ENCODE data around the gene ABHD12B.
A peak's percentile ranks its signal among the peaks of the same experiment; 100 is the strongest.
"Not testable (repeated sequence)": the region's sequence is repeated elsewhere in the genome, so short reads cannot be mapped to it uniquely, and the experiment has no call there.

ABHD12B gene

DNA sequence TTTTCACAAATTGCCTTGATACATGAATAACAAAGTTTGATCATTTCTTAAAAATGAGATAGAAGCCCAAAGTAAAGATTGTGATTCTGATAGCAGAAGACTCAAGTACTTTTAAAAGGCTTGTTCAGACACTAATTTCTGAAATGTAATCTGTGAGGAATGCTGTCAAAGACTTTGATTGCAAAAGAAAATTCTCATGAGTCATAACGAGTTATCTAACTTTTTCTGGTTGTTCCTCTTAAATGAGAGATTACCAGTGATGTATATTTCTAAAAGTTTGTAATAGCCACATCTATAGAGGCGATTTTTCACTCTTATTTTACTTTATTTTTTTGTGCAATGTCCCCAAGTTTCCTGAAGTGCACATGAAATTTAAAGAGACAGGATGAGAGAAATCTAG lies 65.5 kb downstream of the ABHD12B start:
- no peaks in the 10 kb centered on the region for H3K4me1 ChIP-seq (ENCODE audit: control insufficient read depth, insufficient read depth, low read length)
- no peak overlapping the region for H3K9ac ChIP-seq (ENCODE audit: low read depth, low read length)
- no peaks in the 10 kb centered on the region for H3K27me3 ChIP-seq (ENCODE audit: control insufficient read depth, insufficient read depth, low read length)
- no peak overlapping the region for H3K4me3 ChIP-seq (ENCODE audit: low read depth, low read length)
- peaks cover 39% of the 10 kb centered on the region for H3K36me3 ChIP-seq (ENCODE audit: control insufficient read depth, insufficient read depth, low read length)
- no peaks in the 10 kb centered on the region for H3K9me3 ChIP-seq (ENCODE audit: control insufficient read depth, insufficient read depth, low read length)
- H3K27ac ChIP-seq (ENCODE audit: low read depth, low read length) = no peak overlapping the region

DNA sequence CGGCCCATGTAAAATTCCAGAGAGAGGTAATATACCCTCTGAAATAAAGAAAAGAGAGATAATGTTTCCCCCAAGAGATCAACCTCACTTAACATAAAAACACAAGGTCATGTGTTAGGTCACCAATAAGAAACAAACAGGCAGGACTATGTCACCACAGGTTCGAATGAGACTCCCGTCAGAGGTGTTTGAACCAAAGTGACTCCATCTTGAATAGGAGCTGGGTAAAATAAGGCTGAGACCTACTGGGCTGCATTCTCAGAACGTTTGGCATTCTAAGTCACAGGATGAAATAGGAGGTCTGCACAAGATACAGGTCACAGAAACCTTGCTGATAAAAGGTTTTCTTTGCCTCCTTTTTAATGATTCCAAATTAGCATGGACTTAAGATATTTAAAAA lies 65.9 kb downstream of the ABHD12B start:
- Histone ChIP-seq H3K4me1 (ENCODE audit: control insufficient read depth, insufficient read depth, low read length) (no peaks in the 10 kb centered on the region), H3K27me3 (ENCODE audit: control insufficient read depth, insufficient read depth, low read length) (no peaks in the 10 kb centered on the region), H3K36me3 (ENCODE audit: control insufficient read depth, insufficient read depth, low read length) (peaks cover 36% of the 10 kb centered on the region), H3K9me3 (ENCODE audit: control insufficient read depth, insufficient read depth, low read length) (no peaks in the 10 kb centered on the region), H3K4me3 (ENCODE audit: low read depth, low read length) (no peak overlapping the region), H3K27ac (ENCODE audit: low read depth, low read length) (no peak overlapping the region), H3K9ac (ENCODE audit: low read depth, low read length) (no peak overlapping the region)

DNA sequence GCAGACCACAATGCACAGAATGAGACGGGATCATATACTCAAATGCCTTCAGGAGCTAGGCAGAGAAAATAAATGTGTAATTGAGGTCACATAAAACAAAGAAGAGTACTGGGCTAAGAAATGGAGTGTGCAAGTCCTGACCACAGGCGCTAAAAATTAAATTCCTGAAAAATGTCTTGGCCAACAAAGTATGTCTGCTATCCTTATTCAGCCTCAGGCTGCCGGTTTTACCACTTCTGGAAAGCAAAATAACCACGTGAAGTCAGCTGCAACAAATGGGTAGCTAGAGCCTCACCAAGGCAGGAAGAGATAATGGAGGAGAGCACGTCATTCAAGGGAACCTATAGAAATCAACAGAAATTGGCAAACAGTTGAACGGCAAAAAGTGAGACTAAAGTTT lies 69.3 kb downstream of the ABHD12B start:
- Histone ChIP-seq H3K9ac (ENCODE audit: low read depth, low read length) (no peak overlapping the region), H3K27ac (ENCODE audit: low read depth, low read length) (no peak overlapping the region), H3K9me3 (ENCODE audit: control insufficient read depth, insufficient read depth, low read length) (no peaks in the 10 kb centered on the region), H3K36me3 (ENCODE audit: control insufficient read depth, insufficient read depth, low read length) (peaks cover 9% of the 10 kb centered on the region; the same call in 1 of the 2 replicates), H3K4me1 (ENCODE audit: control insufficient read depth, insufficient read depth, low read length) (peaks cover 4% of the 10 kb centered on the region; the same call in 1 of the 2 replicates), H3K4me3 (ENCODE audit: low read depth, low read length) (no peak overlapping the region), H3K27me3 (ENCODE audit: control insufficient read depth, insufficient read depth, low read length) (0 out of 2 replicates have a peak, but pooled peaks cover 5% of the 10 kb centered on the region)

DNA sequence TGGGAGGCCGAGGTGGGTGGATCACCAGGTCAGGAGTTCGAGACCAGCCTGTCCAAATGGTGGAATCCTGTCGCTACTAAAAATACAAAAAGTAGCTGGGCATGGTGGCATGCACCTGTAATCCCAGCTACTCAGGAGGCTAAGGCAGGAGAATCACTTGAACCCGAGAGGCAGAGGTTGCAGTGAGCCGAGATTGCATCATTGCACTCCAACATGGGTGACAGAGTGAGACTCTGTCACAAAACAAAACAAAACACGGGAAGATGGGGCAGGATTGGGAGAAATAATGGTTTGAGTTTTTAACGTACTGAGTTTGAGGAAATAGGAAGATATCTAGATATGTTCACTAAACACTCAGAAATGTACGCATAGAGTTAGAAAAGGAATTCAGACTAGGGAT lies 69.8 kb downstream of the ABHD12B start:
- not testable (repeated sequence) for H3K27ac ChIP-seq (ENCODE audit: low read depth, low read length); H3K4me3 ChIP-seq (ENCODE audit: low read depth, low read length); H3K4me1 ChIP-seq (ENCODE audit: control insufficient read depth, insufficient read depth, low read length); H3K9ac ChIP-seq (ENCODE audit: low read depth, low read length); H3K9me3 ChIP-seq (ENCODE audit: control insufficient read depth, insufficient read depth, low read length); H3K36me3 ChIP-seq (ENCODE audit: control insufficient read depth, insufficient read depth, low read length); H3K27me3 ChIP-seq (ENCODE audit: control insufficient read depth, insufficient read depth, low read length)

DNA sequence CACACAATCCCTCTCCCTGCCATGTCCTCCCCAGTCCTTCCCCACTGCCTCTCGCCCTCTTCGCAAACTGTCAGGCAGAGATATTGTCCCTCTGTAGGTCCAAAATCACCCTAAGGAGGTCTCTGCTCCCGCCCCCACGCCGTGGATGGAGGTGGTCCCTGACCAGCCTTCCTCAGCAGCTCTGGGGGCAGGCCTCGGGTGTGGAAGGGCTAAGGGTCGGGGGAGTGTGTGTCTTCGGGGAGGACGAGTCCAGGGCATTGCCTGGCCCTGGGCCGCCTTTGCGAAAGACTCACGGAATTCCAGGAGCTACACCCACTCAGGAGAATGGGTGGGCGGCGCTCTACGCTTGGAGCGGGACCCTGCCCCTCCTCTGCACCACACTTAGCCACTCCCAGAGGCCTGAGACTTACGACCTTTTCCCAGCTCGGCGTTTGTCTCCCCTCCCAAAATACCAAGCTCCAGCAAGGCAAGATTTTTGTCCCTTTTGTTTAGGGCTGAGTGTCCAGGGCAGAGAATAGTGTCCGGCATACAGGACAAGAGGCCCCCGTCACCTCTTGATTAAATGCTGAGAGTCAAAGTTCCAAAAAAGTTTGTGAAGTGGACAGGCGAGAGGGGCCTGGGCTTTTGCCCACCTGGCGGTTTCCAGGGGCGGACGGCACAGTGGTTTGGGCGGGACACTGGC lies 71.5 kb downstream of the ABHD12B start:
- Histone ChIP-seq H3K27ac (ENCODE audit: low read depth, low read length) (no peak overlapping the region), H3K9ac (ENCODE audit: low read depth, low read length) (peak overlapping the region; percentile 53), H3K9me3 (ENCODE audit: control insufficient read depth, insufficient read depth, low read length) (no peaks in the 10 kb centered on the region), H3K36me3 (ENCODE audit: control insufficient read depth, insufficient read depth, low read length) (peaks cover 7% of the 10 kb centered on the region; the same call in 1 of the 2 replicates), H3K27me3 (ENCODE audit: control insufficient read depth, insufficient read depth, low read length) (0 out of 2 replicates have a peak, but pooled peaks cover 5% of the 10 kb centered on the region), H3K4me3 (ENCODE audit: low read depth, low read length) (peak overlapping the region; percentile 83), H3K4me1 (ENCODE audit: control insufficient read depth, insufficient read depth, low read length) (peaks cover 8% of the 10 kb centered on the region; the same call in 1 of the 2 replicates)

DNA sequence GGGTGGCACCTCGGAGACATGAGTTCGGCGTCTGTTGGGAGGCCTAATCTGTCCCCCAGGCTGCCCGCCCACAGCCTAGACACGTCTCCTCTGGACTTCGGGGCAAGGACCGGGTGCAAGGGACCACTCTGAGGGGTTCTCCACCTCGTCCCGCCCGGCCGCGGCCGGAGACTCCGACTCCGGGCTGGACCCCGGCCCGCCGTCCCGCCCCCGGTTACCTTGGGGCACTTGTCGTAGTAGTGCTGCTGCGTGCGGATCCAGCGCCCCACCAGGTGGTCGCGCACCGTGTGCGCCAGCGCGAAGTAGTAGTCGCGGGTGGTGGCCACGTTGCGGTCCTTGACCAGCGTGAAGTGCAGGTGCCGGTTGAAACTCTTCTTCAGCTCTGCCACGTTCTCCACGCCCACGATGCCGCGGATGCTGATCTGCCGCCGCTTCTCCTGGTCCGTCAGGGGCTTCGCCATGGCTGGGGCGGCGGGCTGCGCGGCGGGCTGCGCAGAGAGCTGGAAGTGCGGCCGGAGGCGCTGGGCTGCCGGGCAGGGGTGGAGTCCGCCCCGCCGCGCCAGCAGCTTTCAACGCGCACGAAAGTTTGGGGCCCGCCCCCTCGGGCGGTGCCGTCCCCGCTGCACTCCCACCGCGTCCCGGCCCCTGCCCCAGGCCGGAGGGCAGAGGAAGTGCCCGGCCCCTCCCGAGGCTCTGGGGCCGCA lies 72.2 kb downstream of the ABHD12B start, which contains the start of gene PYGL:
TSS of gene PYGL (minus strand) at position 541 of the 704 bp plus-strand sequence. CDS start at position 461, 80 bp downstream.
- peaks cover 7% of the 10 kb centered on the region; the same call in 1 of the 2 replicates for H3K36me3 ChIP-seq (ENCODE audit: control insufficient read depth, insufficient read depth, low read length)
- H3K9ac ChIP-seq (ENCODE audit: low read depth, low read length) = peak within 1 kb of the TSS; percentile 53
- no peaks in the 10 kb centered on the region for H3K9me3 ChIP-seq (ENCODE audit: control insufficient read depth, insufficient read depth, low read length)
- peaks cover 8% of the 10 kb centered on the region; the same call in 1 of the 2 replicates for H3K4me1 ChIP-seq (ENCODE audit: control insufficient read depth, insufficient read depth, low read length)
- H3K27me3 ChIP-seq (ENCODE audit: control insufficient read depth, insufficient read depth, low read length) = 0 out of 2 replicates have a peak, but pooled peaks cover 5% of the 10 kb centered on the region
- no peak within 1 kb of the TSS for H3K27ac ChIP-seq (ENCODE audit: low read depth, low read length)
- peak within 1 kb of the TSS; percentile 83 for H3K4me3 ChIP-seq (ENCODE audit: low read depth, low read length)

DNA sequence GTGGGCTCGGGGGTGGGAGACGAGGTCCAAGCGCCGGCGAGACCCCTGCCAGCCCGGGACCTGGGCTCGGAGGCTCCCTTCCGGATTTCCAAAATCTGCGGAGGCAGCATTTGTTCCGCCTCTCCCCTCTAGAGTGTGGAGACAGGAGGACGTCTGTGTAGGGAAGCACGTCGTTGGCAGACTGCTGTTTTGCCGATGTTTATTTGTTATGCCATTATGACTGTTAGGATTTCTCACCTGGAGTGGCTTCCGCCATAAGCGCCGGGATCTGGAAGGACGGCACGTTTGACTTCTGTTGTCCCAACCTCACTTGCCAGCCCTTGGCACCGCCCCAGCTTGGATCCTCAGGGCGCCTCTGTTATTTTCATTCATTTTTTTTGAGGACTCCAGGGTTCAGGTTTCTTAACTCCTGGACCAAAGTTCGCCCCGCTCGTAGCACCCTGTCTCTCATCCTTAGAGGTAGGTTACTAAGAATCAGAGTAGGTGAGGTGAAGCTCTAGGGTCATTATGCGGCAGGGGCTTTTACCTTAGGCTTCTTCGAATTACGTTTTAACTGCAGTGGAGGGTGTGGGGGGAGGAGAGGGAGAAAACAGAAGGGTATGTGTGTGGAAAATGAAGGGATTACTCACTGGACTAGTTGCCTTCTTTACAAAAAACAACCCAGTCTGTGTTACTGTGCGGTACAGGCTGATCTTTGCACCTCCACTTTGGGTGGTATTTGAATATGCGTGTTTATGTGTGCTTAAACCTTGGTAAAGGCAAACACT lies 73.0 kb downstream of the ABHD12B start:
- Histone ChIP-seq H3K4me1 (ENCODE audit: control insufficient read depth, insufficient read depth, low read length) (peaks cover 8% of the 10 kb centered on the region; the same call in 1 of the 2 replicates), H3K27ac (ENCODE audit: low read depth, low read length) (no peak overlapping the region), H3K4me3 (ENCODE audit: low read depth, low read length) (peak overlapping the region; percentile 83), H3K27me3 (ENCODE audit: control insufficient read depth, insufficient read depth, low read length) (0 out of 2 replicates have a peak, but pooled peaks cover 5% of the 10 kb centered on the region), H3K9ac (ENCODE audit: low read depth, low read length) (peak overlapping the region; percentile 39; the same call in 1 of the 2 replicates), H3K36me3 (ENCODE audit: control insufficient read depth, insufficient read depth, low read length) (peaks cover 7% of the 10 kb centered on the region; the same call in 1 of the 2 replicates), H3K9me3 (ENCODE audit: control insufficient read depth, insufficient read depth, low read length) (no peaks in the 10 kb centered on the region)

DNA sequence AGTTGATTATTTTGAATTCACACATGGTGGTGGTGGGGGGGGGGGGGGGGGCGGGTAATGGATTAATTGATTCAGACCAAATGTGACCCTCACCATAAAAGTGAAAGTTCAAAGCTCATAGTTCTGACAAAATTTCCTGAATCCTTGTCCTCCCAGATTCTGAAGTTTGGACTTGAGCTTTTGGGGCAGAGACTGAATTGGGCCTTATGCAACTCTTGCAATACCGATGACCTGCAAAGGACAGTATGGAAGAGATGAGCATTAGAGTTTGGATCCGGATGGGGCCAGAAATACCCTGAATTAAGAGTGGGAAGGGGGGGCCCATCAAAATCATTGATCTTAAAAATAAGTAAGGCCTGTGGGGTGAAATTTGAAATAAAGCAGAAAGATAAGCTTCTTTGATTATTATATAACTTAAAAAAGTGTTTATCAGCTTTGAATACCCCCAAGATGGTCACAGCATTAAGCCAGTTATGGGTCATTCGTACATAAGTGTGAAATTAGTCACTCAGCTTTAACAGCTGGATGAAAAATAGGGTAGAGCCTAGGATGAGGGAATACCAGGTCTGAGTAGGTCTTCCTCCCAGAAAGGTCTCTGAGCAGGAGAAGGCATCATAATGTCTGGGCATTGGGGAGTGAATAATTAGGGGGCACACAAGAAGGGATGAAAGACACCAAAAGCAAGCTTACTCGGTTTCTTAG lies 74.5 kb downstream of the ABHD12B start:
- no peak overlapping the region for H3K27ac ChIP-seq (ENCODE audit: low read depth, low read length)
- 0 out of 2 replicates have a peak, but pooled peaks cover 7% of the 10 kb centered on the region for H3K36me3 ChIP-seq (ENCODE audit: control insufficient read depth, insufficient read depth, low read length)
- H3K27me3 ChIP-seq (ENCODE audit: control insufficient read depth, insufficient read depth, low read length) = 0 out of 2 replicates have a peak, but pooled peaks cover 5% of the 10 kb centered on the region
- no peak overlapping the region for H3K9ac ChIP-seq (ENCODE audit: low read depth, low read length)
- no peak overlapping the region for H3K4me3 ChIP-seq (ENCODE audit: low read depth, low read length)
- H3K4me1 ChIP-seq (ENCODE audit: control insufficient read depth, insufficient read depth, low read length) = peaks cover 8% of the 10 kb centered on the region; the same call in 1 of the 2 replicates
- H3K9me3 ChIP-seq (ENCODE audit: control insufficient read depth, insufficient read depth, low read length) = no peaks in the 10 kb centered on the region

DNA sequence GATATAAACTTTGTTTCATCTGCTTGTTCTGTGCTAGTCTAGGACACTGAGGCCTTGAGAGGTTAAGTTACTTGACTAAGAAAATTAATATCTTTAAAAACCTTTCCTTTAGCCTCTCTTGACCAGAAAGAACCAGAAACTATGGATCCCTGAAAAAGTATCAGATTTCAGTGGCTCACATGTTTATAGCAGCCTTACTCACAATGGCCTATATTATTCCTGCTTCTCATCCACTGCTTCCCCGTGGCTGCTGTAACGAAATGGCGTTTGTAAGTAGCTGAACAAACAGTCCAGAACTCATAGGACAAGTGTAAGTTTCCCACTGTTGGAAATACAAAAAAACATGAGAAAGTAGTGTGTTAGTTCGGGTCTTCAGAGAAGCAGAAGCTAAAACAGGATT lies 75.6 kb downstream of the ABHD12B start:
- Histone ChIP-seq H3K4me1 (ENCODE audit: control insufficient read depth, insufficient read depth, low read length) (peaks cover 8% of the 10 kb centered on the region; the same call in 1 of the 2 replicates), H3K36me3 (ENCODE audit: control insufficient read depth, insufficient read depth, low read length) (no peaks in the 10 kb centered on the region), H3K4me3 (ENCODE audit: low read depth, low read length) (no peak overlapping the region), H3K9me3 (ENCODE audit: control insufficient read depth, insufficient read depth, low read length) (no peaks in the 10 kb centered on the region), H3K9ac (ENCODE audit: low read depth, low read length) (no peak overlapping the region), H3K27ac (ENCODE audit: low read depth, low read length) (no peak overlapping the region), H3K27me3 (ENCODE audit: control insufficient read depth, insufficient read depth, low read length) (0 out of 2 replicates have a peak, but pooled peaks cover 5% of the 10 kb centered on the region)

DNA sequence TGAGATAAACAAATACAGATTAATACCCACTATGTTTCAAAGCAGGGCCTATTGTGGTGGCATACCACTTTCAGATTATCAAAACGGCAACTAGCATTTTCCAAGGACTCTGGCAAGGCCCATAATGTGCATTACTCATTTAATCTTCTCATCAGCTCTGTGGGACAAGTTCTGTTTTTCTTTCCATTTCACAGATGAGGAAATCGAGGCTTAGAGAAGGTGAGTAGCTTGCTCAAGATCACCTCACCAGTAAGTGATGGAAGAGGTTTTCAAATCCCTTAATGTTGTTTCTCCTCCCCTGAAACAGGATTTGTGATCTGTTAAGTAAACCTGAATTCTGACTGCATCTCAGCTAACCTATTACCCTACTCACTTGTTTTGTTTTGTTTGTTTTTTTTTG lies 76.4 kb downstream of the ABHD12B start:
- no peak overlapping the region for H3K4me3 ChIP-seq (ENCODE audit: low read depth, low read length)

More for the DNA sequence above, 76.4 kb downstream of the ABHD12B start:
- no peak overlapping the region for H3K9ac ChIP-seq (ENCODE audit: low read depth, low read length)
- H3K4me1 ChIP-seq (ENCODE audit: control insufficient read depth, insufficient read depth, low read length) = peaks cover 8% of the 10 kb centered on the region; the same call in 1 of the 2 replicates
- H3K9me3 ChIP-seq (ENCODE audit: control insufficient read depth, insufficient read depth, low read length) = no peaks in the 10 kb centered on the region
- 0 out of 2 replicates have a peak, but pooled peaks cover 5% of the 10 kb centered on the region for H3K27me3 ChIP-seq (ENCODE audit: control insufficient read depth, insufficient read depth, low read length)
- no peak overlapping the region for H3K27ac ChIP-seq (ENCODE audit: low read depth, low read length)
- H3K36me3 ChIP-seq (ENCODE audit: control insufficient read depth, insufficient read depth, low read length) = no peaks in the 10 kb centered on the region
